ENCODE measurements around the gene GRM3.
A peak's percentile ranks its signal among the peaks of the same experiment; 100 is the strongest.

Gene GRM3

DNA sequence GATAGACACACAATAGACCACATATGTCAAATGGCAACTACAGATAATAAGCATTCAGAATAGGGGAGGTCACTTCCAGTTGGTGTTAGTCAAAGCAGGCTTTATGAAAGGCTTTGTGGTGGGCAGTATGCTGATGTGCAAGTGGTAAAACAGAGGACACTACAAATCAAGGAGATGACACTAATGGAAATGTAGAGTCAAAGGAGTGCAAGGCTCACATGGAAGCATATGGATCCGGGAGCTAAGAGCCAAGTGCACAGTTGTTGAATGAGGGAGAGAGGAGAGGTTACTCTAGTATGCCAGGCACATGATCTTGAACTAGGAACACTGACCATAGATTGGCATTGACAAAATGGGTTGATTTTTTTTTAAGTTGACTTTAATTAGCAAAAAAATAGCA is 62.7 kb downstream of the GRM3 start:
- no peak for DNase-seq

DNA sequence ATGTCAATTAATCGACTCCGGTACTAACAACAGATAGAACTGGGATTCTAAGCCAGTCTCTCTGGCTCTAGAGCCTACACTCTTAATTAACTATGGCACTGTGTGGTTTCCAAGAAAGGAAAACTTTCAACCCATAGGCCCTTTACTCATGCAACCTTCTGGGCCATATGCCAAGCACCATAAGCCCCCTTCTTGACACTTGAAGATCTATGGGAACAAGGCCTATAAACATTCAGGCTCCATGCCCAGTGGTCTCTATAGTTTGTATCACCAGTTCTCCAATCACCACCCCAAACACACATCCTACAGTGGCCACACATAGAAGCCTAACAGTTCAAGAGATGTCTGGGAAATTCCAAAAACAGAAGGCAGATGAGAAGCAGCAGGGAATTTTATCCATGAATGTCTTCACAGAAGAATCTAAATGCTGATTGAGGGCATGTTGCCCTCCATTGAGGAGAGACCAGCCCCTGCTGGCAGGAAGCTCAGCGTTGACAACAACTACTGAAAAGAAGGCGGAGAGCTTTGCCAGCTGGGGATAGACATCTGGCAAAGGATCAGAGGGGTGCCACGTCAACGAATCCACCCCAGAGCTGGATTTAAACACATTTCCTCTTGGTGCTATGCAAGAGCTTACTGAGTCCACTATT is 64.4 kb downstream of the GRM3 start:
- DNase-seq = peak; percentile 17

GRCh38 chr7:86720306-86720705 is 76.6 kb downstream of the GRM3 start:
- DNase-seq = no peak

DNA sequence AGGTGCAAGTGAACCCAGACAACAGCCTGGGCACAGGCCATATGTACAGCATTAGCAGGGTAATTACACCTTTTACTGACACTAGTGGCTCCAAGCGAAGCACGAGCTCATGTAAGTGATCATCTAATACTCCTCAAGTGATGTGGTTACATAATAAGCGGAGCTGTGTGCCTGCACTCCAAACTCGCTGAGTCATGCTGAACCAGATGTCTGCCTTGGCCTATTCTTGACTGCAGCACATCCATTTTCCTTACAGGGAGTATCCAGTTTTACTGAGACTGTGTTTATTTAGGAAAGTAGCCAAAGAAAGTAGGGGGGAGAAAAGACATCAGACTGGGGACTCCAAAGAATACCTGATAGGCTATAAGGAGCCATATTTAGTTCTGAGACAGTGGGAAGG is 90.1 kb downstream of the GRM3 start:
- no peak for DNase-seq

DNA sequence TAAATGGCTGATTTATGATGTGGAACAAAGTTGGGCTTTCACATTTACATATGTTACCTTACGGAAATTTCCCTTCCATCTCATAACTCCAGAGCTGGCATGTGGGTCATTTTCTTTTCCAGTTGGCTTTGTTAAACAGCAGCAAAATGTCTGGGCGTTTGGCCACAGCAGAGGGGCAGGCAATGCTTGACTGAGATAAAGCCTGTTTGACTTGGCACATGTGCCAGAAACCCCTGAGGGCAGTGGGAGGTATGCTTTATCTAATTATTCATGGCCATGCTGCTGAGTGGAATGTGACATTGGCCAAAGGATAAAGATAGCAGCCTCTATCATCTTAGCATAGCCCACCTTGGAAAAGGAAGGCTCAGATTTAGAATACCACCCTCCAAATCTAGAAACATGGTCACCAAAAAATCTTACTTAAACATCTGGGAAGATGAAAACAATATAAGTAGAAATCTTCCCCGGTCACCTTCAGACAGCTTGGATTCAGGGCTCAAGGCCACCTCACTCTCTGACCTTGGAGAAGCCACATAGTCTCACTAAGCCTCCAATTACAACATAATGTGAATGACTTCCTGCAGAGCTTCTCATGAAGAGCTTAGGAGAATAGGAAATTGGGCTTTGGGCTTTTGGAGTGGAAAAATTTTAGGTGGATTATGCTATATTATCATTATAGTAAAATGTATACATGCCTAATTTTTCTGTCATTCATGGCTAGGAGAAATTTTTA is 101.5 kb downstream of the GRM3 start:
- peak; percentile 88 for DNase-seq

DNA sequence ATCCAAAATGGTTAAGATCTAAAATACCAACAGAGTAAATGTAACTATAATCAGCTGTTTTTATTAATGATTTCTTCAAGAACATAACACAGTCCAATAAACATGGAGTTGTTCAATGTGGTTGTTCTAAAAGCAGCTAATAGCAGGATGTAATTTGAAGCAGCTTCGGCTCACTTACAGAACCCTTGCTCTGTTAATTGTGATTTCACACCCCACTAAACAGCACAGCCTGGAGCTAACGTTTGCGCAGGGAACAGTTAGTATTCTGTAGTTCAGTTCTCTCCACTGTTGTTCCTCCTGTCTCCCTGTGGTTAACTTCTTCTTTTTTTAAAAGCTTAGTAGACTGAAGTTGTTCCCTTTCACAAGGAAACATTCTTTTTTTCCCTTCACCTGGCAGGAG is 104.0 kb downstream of the GRM3 start:
- DNase-seq = peak; percentile 57

- no peak for DNase-seq
Measured at GRCh38 chr7:86748201-86748600, 104.5 kb downstream of the GRM3 start.

- DNase-seq = no peak
Measured at GRCh38 chr7:86748843-86749719, 105.4 kb downstream of the GRM3 start.

DNA sequence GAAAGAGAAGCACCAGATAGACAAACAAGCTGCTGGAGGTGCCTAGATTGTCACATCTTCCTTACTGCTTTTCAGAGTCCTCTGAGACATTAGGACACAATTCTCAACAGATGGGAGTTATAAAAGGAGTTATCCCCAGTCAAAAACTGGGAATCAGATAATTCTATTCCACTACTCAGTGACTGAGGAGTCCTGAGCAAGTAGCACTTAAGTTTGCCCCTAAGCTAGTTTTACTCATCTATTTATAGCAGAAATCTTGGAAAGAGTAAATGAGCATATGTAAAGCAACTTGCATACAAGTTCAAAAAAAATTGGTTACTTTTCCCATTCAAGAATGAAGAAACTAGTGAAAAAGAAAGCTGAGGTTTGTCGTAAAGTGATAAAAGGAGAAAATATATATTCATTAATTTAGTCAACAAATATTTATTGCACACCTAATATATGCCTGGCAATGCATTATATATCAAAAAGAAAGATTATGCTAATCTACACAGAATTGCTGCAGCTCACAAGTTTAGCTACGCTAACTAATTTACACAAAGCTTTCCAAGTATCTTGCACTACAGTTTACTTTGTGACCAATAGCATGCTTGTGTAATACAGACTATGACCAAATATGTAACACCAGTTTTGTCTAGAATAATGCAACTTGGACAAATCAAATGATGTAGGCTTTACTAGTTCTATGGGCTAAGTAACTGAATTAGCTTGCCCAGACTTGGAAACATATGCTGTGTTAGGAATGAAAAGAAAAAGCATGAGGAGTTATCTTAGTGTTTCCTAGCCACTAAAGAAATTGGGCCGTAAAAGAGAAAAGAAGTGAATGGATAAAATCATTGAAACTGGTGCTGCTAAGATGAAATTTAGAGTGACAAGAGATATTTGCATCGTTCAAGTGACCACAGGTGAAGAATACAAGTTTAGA is 106.3 kb downstream of the GRM3 start:
- DNase-seq = no peak

- no peak for DNase-seq
Measured at GRCh38 chr7:86760236-86760635, 116.5 kb downstream of the GRM3 start.

GRCh38 chr7:86762129-86762528 is 118.4 kb downstream of the GRM3 start:
- no peak for DNase-seq

DNA sequence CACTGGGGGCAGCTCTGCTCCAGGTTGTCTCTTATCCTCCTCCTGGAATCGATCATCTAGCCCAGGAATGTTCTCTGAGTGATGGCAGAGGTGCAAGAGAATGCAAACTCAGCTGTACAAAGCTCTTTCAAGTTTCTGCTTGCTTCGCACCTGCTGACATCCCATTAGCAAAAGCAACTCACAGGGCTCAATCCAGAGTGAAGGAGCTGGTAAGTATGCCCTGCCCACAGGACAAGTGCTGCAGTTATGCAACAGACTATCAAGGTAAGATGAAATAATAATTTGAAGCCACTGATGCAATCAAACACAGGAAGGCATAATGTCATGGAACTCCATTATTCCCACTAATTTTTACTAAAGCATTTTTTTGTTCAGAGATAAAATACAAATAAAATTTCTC is 122.2 kb downstream of the GRM3 start:
- DNase-seq = no peak

- no peak for DNase-seq
Measured at GRCh38 chr7:86768394-86768793, 124.7 kb downstream of the GRM3 start.

DNA sequence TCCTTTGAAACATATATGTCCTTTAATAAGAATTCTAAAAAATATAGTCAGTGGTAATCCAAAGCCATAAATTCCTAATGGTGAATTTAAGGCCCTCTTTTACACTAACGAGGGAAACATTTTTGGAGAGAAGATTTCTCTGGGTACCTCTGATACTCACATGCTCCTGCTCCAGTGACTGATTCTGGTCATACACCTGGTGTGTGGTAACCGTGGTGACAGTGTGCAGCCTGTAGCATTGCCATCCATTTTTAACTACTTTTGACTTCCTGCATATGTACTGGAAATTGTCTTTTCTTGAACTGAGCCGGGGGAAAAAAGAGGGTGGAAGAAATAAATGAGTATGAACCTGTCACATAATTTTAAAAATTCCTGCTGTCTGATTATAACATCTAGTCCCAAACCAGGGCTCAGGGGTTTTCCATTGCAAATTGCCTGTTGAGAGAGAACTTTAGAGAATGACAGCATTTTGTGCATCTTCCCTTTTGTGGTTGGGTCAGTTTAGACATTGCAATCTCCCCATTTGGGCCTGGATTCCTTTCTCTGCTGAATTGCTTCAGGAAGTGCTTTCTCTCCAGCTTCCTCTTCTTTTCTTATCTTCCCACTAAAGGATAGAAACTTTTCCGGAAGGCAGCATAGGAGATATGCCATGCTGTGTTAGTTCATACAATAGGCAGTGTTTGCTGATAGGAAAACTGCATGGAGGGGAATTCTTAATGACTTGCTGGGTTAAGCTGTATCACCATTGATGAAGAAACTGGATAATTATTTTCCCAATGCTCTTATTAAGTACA is 125.5 kb downstream of the GRM3 start:
- no peak for DNase-seq

DNA sequence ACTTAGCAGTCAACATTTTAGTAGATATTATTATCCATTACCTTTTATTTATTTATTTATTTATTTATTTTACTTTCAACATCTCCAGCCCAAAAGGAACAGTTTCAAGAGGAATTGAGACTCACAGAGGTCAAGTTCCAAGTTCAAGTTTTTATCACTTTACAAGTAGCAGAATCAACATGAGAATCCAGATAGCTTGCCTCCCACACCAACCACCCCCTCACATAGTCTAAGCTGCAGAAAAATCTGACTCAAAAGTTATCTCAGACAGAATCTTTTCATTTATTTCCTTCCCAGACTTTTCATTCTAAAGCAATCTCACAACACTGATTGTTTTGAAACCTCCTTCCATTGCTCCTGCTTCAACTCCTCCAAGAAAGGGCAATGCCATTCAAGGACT is 129.6 kb downstream of the GRM3 start:
- no peak for DNase-seq

DNA sequence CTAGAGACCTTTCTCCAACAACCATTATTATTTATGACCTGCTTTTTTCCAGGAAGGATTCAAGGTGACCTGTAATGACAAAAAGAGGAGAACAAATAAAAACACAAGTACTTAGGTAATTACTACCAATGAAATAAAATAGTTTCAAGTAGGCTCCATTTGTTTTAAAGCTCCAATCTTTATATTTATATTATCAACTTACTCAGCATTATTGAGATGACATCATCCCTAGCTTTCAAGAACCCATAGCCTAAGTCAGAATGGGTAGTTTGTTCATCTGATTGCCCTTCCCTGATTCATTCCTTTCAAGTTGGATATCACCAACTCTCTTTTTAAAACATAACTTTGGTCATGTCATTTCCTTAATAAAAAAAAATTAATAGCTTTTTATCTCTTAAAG is 131.5 kb downstream of the GRM3 start:
- no peak for DNase-seq

DNA sequence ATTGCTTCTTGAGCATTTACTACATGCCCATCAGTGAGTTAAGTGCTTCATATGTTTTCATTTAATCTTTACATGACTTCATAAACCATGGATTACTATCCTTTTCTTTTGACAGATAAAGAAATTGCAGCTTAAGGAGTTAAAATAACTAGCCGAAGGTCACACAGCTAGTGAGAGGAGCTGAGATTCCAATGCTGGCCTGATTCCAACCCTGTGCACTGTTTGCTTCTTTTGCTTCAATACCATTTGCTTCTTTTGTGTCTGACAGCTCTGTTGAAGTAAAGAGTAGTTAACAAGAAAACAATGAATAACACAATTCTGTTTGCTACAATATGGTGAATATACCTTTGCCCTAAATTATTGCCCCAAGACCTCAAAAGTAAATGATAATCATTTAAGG is 132.4 kb downstream of the GRM3 start:
- no peak for DNase-seq

GRCh38 chr7:86778271-86778670 is 134.6 kb downstream of the GRM3 start:
- DNase-seq = no peak

GRCh38 chr7:86784765-86785164 is 141.1 kb downstream of the GRM3 start:
- DNase-seq = no peak

DNA sequence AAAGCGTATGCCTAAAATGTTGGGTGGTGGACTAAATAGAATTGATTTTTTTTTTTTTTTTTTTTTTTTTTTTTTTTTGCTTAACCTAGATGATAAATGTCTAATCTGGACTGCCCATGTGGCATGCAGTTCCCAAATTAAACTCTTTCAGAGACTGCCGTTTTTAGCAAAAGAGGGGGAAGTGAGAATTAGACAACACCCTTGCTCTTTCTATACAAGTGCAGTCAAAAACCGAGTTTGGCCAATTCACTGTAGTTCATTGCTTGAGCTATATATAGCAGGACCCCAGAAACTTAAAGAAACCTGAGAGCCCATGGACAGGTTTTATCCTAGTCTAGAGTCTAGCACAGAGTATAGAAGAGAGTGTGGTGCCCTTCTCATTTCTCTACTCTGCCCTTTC is 141.9 kb downstream of the GRM3 start:
- no peak for DNase-seq

GRCh38 chr7:86786376-86786775 is 142.7 kb downstream of the GRM3 start:
- DNase-seq = no peak

GRCh38 chr7:86788948-86789347 is 145.2 kb downstream of the GRM3 start:
- DNase-seq = no peak
